GM15510 (cell line): ENCODE measurements around the gene FGF9.

ENCODE experiments used
- POLR2A ChIP-seq: IDR thresholded peaks from 3 replicates; pipeline ENCODE4 v1.6.1; 2011; ENCODE audit warnings: borderline replicate concordance; ENCODE audit not compliant: insufficient read length; ENCODE audit errors: extremely low read depth

Gene FGF9

DNA sequence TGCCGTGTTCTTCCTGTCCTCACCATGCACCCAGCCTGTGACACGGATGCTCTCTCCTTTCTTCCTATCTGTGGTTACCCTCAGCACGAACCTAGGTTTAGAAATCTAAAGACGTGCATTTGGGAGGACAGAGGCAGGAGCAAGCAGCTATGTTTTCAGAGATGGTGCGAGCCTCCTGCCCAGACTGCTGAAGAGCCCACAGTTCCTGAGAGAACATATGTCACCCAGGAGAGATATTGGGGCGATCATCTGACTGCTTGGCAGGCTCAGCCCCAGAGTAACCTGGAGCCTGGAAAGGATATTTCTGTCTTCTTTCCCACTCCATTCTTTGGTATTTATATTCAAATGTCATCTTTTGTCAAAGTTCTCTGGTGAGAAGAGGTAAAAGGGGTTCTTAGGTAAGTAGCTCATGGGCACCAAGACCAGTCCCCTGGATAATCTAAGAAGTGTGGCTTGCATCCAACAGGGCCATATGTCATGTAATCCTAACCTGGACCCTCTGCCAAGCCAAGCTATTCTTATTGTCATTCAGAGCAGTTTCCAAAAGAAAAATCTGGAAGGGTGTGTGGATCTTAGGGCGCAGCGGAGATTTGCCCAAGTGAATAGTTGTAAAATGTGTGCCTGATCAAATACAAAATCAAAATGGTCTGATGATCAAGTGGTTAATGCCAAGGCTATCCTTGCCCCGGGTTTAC is 59.5 kb downstream of the FGF9 start:
- TF ChIP-seq POLR2A = no peak

DNA sequence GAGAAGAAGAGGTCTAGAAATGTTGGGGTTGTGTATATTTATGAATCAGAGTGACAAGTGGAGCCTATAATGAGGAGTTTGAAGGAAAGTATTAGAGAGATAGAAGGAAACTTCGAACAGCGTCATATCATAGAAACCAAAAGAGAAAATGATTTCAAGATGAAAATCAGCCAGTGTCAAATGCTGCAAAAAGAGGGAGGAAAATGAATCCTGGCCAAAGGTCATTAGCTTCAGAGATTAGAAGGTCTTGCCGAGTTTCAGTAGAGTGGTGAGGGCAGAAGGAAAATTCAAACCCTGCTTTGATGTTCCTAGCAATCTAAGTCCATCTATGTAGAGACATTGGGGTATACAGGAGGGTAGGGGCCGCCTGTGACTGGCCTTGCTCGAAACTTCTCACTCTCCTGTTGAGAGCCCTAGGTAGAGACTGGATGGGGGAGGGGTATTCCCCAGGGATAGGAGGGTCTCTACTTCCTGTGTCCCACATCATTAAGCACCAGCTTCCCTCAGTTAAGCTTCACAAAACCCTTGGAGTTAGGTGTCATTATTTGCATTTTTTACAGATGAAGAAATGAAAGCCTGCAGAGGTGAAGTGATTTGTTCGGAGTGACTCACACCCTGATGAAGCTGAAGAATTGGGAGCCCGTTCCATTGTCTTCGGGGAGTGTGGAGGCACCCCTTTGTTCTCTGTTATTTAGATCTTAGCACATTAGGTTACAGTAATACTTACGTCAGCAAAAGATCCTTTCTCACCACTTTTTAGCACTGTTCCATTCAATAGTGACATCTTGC is 62.8 kb downstream of the FGF9 start:
- no peak for TF ChIP-seq POLR2A

DNA sequence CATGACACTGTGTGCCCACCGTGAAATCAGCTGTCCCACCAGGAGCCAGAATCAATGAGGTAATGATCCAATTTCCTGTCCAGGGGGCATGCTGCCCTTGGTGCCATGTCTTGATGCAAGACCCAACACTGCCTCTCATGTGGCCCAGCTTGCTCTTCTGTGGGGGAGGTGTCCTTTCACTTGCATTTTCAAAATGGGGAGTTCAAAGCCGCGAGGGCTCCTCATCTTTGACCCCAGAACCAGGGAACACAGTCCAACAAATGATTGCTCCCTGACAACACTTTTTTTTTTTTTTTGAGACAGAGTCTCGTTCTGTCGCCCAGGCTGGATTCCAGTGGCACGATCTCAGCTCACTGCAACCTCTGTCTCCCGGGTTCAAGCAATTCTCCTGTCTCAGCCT is 64.1 kb downstream of the FGF9 start:
- no peak for TF ChIP-seq POLR2A

DNA sequence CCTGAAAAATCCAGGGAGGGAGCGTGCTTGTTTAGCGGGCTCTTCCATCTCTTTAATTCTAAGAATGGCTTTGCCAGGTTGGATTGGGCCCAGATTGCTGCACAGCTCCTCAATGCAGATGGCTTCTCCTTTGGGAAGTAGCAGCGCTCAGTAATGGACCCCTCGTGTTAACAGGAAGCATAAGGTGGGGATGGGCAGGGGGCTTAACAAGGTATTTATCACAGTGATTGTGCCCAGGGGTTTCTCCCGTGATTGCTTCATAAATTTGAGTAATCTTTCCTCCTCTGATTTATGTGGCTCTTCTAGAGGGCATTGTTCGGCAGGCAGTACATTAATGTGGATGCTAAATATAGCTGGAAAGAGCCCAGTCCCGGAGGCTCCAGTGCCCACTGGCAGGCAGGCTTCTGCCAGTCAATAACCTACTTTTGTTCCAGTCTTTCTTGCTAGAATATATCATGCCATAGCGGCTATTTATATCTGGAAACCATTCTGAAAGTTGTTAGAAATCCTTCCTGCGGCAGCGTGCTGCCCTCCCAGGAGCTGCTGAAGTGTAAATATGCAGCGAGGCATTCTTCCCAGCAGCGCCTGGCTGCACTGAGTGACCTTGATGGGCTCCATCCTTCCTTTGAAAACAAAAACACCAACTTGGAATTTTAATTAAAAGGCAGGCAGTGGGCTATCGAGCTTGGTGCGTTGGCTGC is 65.0 kb downstream of the FGF9 start:
- no peak for TF ChIP-seq POLR2A

DNA sequence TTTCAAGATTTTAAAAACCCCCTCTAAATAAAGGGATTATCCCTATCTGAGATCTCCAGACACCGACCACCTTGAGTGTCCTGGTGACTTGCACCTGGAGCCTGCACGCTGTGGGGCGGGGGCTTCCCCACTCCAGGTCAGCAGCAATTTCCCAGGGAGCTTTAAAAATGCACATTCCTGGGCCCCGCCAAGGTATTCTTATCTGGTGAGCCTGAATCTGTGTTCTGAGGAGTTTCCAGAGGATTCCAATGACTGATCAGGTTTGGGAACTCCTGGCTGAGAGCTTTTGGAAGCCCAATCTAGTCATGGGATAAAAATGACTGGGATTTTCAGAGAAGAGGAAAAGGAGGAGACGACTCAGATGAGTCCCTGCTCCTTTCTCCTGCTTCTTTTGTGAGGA is 66.1 kb downstream of the FGF9 start:
- TF ChIP-seq POLR2A = no peak

DNA sequence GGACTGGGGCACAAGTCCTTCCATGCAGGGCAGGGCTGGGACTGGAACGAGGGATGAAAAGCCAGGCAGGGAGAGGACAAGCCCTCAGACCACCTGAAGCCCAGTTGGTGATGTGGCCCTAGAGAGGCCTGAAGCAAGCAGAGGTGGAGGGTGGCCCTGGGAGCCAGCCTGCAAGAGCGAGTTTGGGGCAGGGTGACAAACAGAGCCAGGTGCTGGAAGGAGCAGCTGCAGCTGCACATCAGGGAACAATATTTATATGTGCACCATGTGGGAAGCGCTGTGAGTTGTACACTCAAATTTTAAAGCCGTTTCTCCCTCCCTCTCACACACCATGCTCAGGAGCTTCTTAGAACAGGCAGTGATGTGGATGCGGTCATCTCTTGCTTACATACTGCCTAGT is 67.8 kb downstream of the FGF9 start:
- no peak for TF ChIP-seq POLR2A

DNA sequence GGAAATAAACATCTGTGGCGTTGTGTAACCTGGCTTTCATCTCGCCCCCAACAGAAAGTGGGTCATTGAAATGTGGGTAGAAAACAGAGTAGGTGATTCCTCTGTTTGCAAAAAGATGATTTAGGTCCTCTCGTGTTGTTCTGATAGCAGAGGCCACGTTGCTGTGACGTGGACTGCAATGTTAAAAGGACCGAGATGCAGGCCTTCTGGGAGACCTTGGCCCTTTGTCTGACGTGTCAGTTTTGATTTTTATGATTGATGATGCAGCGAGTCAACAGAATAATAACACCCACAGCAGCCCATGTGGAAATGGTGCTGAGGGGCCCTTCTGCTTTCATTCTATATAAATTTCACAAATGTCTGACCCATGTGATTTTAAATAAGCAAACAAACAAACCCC is 68.9 kb downstream of the FGF9 start:
- TF ChIP-seq POLR2A = no peak

DNA sequence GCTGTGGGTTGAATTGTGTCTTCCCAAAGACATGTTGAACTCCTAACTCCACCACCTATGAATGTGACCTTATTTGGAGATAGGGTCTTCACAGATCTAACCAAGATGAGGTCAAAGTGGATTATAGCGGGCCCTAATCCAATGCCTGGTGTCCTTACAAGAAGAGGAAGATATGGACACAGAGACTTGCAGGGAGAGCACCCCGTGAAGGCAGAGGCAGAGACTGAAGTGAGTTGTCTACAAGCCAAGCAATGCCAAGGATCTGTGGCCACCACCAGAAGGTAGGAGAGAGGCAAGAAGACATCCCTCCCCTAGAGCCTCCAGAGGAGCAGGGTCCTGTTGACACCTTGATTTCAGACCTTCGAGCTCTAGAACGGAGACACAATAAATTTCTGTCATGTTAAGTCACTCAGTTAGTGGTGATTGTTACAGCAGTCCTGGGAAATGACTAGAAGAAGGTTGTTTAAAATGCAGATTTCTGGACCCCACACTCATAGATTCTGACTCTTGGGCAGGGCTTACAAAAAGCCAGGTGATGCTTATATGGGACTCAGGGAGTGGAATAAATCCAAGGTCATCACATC is 70.6 kb downstream of the FGF9 start:
- TF ChIP-seq POLR2A = no peak

DNA sequence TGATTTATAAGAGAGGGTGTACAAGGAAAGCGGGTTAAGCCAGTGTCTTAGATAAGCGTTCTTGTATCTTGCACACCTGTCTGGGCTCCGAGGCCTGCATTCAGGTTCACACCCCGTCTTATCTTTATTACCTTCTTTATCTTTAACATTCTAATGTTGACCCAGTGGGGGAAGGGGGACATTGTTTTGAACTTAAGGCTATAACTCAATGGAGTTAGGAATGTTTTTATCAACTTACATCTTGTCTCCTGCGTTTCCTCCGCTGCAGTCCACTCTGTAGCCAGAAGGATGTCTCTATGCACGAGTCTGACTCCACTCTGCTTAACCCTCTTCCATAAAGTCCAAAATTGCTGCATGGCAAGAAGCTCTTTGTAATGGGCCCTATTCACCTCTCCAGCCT is 71.2 kb downstream of the FGF9 start:
- no peak for TF ChIP-seq POLR2A

DNA sequence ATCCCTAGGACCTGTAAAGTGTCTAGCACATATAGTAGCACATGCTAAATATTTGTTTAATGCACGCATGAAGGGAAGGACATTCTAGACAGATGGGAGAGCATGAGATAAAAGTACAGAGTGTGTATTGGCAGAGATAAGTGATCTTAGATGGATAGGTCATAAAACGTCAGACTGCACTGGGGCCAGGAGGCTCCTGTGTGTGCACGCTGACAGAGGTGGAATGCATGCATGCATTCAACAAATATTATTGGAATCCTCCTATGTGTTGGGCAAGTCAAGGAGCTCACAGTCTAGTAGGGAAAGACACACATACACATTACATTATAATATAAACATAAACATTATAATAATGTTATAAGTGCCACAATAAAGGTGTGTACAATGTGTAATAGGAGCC is 73.3 kb downstream of the FGF9 start:
- TF ChIP-seq POLR2A = no peak

DNA sequence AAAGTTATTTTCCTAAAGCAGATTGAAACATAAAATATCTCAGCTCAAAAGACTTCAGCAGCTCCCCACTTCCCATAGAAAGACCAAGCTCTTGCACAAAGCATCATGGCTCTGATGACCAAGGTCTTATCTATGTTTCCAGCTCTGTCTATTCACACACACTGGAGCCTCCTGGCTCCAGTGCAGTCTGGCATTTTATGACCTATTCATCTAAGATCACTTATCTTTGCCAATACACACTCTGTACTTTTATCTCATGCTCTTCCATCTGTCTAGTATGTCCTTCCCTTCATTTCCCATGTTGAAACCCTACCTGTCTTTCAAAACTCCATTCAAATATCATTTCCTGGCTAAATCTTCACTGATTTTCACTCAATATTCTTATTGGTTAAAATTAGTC is 74.4 kb downstream of the FGF9 start:
- no peak for TF ChIP-seq POLR2A

DNA sequence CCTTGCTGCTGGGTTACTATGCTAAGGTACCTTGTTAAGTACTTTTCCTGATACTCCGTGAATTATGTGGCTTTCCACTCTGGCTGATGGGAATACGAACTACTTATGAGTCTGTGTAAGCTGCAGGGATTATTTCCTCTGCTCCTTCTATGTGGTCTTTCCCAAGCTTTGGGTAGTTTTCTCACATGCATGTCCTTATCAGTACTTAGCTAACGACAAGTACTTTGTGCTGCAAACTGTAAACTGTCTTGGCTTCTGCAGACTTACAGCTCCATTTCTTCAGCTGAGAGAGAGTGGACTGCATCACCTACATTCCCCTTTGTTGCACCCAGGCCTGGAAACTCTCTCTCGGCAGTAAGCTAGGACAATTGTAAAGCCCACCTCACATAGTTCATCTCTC is 76.6 kb downstream of the FGF9 start:
- TF ChIP-seq POLR2A = no peak

DNA sequence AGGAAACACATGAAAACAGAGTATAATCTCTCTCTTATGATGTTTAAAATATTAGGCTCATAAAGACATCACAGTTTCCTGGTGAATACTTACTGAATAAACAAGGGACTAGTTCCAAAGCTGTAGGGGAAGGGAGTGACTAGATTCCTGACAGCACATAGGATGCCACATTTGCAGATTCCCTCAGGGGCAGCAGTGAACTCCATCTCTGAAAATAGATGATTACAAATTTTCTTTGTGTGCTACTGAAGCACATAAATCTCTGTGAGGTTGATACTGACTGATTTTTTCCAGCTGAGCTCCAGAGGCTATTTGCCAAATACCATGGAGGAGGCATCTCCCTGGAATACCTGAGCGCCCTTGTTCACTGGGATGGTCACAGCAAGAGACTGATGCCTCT is 77.3 kb downstream of the FGF9 start:
- no peak for TF ChIP-seq POLR2A

DNA sequence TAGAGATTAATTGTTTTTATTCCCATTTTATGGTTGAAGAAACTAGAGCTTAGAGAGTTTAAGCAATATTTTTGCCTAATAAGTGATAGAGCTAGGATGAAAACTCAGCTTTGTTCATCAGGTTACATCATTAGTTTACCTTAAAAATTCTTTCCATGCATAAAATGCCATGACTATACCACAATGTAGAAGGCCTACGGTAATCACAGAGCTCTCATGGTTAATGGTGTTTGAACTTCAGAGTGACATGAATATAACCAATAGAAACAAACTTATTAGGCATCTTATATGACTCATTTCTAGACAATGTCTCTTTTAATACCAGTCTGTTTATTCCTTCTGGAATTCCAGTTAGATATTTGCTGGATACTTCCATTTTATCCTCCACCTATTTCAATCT is 78.5 kb downstream of the FGF9 start:
- no peak for TF ChIP-seq POLR2A

DNA sequence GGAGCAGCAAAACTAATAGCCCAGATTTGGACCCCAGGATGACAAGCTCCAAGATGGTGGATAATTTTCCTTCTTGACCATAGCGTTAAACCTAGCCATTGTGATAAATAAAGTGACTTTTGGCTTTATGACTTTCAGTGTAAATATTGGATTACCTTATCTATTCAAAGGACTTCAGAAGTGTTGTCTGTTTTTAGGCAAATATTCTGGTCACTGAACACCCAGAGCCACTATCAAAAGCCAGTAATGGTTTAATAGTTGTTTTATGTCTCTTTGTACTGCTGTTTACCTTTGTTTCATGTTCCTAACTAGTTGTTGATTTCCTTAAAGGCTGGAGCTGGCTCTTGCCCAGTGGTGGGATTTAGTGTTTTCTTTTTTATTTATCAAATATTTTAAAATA is 81.6 kb downstream of the FGF9 start:
- no peak for TF ChIP-seq POLR2A

DNA sequence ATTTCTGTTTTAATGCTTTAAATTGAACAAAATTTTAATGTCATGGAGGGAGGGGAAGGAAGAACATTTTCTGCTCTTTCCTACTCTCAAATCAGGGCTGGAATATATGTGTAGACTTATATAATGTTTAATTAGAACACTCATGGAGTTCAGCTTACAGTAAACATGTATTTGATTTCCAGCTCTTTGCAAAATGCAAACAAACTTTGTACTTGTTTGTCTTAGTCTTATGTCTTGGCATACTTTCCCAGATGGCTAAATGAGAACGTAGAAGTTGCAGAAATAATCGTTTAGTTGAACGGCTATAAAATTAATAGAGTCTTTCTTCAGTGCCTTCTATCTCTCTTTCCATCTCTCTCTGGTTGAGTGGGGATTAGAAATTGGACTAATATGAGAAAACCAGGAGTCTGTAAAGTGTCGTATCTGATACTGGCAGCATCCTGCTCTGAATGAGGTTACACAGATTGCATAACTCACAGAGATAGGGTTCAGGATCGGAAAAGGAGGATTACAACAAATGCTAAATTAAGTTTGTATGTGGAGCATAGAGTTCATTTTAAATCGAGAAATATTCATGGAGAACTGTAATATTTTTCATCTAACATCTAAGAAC is 82.3 kb downstream of the FGF9 start:
- no peak for TF ChIP-seq POLR2A
